ENCODE data around the gene ADGRL1.
"Not testable (repeated sequence)": the region's sequence is repeated elsewhere in the genome, so short reads cannot be mapped to it uniquely, and the experiment has no call there.

The ADGRL1 gene

DNA sequence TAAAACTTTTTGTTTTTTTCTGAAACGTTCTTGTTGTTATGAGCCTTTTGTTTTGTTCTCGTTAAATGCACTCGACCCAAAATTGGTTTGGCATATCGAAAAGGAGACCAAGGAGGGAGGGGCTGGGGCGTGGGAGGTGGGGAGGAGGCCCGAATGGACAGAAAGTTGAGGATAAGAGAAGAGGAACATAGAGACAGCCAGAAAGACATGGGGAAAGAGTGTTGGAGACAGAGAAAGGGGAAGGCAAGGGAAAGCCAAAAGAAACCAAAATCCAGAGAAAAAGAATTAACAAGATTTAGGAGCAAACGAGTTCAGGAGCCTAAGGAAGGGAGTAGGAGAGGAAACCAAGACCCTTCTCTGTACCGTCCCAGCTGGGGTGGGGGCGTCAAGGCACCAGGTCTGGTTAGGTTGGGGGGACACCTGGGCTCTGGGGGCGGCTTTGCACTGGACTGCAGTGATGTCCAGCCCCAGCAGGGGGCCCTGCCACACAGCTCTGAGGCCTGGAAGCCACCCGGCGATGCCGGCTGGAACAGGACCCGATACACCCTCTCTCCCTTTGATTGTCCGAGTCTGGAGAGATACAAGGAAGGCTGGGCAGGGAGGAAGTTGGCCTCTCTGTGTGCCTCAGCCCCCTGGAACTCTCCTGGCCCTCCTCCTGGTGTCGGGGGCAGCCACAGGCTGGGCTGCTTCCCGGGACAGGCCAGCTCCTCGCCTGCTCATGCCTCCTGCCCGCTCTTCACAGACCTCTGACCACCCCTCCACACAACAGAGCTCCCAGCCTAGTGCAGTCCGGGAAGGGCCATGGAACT, 58.0 kb downstream of the ADGRL1 start:
- TF ChIP-seq, protein P1, sequence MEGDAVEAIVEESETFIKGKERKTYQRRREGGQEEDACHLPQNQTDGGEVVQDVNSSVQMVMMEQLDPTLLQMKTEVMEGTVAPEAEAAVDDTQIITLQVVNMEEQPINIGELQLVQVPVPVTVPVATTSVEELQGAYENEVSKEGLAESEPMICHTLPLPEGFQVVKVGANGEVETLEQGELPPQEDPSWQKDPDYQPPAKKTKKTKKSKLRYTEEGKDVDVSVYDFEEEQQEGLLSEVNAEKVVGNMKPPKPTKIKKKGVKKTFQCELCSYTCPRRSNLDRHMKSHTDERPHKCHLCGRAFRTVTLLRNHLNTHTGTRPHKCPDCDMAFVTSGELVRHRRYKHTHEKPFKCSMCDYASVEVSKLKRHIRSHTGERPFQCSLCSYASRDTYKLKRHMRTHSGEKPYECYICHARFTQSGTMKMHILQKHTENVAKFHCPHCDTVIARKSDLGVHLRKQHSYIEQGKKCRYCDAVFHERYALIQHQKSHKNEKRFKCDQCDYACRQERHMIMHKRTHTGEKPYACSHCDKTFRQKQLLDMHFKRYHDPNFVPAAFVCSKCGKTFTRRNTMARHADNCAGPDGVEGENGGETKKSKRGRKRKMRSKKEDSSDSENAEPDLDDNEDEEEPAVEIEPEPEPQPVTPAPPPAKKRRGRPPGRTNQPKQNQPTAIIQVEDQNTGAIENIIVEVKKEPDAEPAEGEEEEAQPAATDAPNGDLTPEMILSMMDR (conservative IDR thresholded peaks at IDR 0.05), result peak; percentile 79
- TF ChIP-seq ZFX (IDR thresholded peaks at IDR 0.05), result no peak
- no peak overlapping the region for H3K27ac ChIP-seq

DNA sequence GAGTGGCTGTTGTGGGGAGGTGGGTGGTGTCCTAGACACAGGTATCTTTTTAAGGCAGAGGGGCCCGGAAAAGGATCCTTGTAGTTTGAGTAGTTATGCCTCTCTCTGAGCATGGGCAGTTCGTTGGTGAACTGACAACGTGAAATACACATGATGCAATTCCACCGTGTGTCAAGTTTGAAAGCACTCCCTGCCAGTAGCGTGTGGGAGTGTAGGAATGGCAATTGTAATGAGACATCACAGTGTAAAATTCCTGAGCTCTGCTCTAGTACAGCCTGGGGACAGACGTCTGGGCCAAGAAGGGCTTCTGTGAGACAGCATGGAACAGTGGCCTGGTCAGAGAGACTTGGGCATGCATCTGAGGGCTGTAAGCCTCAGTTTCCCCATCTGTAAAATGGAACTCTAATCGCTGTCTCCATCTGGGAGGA, 59.2 kb downstream of the ADGRL1 start:
- TF ChIP-seq ZFX (IDR thresholded peaks at IDR 0.05), result no peak
- TF ChIP-seq, protein P1 (conservative IDR thresholded peaks at IDR 0.05), result no peak

DNA sequence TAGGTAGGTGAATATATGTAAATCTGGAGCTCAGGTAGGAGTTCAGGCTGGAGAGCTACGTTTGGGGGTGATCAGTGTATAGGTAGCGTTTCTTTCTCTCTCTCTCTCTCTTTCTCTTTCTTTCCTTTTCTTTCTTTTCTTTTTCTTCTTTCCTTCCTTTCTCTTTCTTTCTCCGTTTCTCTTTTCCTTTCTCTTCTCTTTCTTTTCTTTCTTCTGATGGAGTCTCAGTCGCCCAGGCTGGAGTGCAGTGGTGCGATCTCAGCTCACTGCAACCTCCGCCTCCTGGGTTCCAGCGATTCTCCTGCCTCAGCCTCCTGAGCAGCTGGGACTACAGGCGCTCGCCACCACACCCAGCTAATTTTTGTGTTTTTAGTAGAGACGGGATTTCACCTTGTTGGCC, 59.8 kb downstream of the ADGRL1 start:
- not testable (repeated sequence) for H3K27ac ChIP-seq

More for the DNA sequence above, 59.2 kb downstream of the ADGRL1 start:
- H3K27ac ChIP-seq, result no peak overlapping the region

DNA sequence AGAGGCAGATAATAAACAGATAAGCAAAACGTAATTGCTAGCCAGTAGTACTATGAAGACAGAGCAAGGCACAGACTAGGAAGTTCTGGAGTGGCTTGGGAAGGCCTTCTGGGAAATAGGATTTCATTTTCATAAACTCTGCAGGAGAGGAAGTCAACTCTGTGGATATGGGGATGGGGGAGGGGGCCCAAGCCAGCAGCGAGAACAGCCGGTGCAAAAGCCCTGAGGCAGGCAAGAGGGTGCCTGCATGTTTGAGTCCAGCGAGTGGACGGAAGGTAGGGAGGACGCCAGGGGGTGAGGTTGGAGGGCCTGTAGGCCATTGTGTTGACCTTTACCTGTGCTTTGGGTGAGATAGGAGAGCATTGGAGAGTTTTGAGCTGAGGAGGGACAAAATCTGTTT, 60.6 kb downstream of the ADGRL1 start:
- H3K27ac ChIP-seq, result no peak overlapping the region
- TF ChIP-seq, protein P1 (conservative IDR thresholded peaks at IDR 0.05), result no peak
- no peak for TF ChIP-seq ZFX (IDR thresholded peaks at IDR 0.05)

DNA sequence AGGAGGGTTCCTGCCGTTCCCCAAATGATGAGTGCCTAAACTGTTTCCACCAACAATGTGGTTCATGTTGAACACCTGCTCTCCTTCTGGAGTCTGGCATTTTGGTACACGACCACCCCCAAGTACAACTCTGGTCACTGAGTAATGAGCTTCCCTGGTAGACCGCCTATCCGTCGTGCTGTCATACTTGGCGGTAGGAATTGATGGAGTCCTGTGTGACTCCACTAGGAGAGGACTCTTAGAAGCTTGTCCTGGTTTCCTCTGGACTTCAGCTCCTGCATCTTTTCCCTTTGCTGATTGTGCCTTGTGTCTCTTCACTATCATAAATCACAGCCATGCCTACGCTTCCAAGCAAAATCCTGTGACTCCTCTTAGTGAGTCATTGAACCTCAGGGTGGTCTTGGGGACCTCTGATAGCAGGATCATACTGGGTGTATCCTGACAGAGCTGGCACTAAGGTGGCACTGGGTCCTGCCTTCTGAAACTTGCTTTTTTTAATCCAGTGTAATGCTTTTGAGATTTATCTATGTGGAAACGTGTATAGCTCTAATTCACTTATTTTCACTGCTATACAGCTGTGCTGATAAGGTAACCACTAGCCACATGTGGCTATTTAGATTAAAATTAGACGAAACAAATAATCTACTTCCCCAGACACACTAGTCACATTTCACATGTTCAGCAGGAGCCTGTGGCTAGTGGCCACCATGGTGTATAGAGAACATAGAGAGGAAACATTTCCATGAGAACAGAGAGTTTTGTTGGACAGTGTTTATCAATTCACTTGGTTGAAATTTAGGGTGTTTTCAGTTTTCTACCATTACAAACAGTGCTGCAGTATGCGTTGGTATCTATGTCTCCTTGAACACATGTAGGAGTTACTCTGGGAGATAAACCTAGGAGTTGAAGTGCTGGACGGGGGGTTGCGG, 63.4 kb downstream of the ADGRL1 start:
- TF ChIP-seq, protein P1 (conservative IDR thresholded peaks at IDR 0.05), result no peak
- no peak overlapping the region for H3K27ac ChIP-seq

DNA sequence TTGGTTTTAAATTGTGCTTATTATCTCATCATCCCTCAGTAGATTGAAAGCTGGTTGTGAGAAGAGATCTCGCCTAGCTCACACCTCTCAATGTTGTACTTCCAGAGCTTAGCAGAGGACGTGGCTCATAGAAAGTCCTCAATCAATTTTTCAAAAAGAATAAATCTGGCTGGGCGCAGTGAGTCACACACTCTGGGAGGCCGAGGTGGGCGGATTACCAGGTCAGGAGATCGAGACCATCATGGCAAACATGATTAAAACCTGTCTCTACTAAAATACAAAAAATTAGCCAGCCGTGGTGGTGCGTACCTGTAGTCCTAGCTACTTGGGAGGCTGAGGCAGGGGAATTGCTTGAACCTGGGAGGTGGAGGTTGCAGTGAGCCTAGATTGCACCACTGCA, 64.9 kb downstream of the ADGRL1 start:
- no peak for TF ChIP-seq ZFX (IDR thresholded peaks at IDR 0.05)
- TF ChIP-seq, protein P1 (conservative IDR thresholded peaks at IDR 0.05), result no peak
- no peak overlapping the region for H3K27ac ChIP-seq

DNA sequence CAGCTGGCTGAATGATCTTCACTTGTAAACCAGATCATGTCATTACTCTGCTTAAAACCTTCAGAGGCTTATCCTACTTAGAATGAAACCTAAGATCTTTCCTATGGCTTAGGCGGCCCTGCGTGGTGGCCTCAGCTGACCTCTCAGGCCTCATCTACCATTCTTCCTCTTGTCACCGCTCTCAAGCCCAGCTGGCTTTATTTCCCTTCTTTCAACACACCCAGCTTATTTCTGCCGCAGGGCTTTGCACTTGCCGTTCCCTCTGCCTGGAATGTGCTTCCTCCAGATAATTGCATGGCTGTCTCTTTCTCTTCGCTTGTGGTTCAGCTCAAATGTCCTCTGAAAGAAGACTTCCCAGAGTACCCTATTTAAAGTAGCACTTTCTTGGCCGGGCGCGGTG, 66.0 kb downstream of the ADGRL1 start:
- no peak for TF ChIP-seq ZFX (IDR thresholded peaks at IDR 0.05)
- TF ChIP-seq, protein P1 (conservative IDR thresholded peaks at IDR 0.05), result no peak
- H3K27ac ChIP-seq, result no peak overlapping the region
